ENCODE data around the gene NTN3. TPM values are rescaled to one million over a fixed set of nuclear protein-coding genes. Genes with fewer than 3 reads are reported as not detected.

Gene NTN3
- total RNA-seq, 1 donor from 2014 or later = 5.8 TPM

DNA sequence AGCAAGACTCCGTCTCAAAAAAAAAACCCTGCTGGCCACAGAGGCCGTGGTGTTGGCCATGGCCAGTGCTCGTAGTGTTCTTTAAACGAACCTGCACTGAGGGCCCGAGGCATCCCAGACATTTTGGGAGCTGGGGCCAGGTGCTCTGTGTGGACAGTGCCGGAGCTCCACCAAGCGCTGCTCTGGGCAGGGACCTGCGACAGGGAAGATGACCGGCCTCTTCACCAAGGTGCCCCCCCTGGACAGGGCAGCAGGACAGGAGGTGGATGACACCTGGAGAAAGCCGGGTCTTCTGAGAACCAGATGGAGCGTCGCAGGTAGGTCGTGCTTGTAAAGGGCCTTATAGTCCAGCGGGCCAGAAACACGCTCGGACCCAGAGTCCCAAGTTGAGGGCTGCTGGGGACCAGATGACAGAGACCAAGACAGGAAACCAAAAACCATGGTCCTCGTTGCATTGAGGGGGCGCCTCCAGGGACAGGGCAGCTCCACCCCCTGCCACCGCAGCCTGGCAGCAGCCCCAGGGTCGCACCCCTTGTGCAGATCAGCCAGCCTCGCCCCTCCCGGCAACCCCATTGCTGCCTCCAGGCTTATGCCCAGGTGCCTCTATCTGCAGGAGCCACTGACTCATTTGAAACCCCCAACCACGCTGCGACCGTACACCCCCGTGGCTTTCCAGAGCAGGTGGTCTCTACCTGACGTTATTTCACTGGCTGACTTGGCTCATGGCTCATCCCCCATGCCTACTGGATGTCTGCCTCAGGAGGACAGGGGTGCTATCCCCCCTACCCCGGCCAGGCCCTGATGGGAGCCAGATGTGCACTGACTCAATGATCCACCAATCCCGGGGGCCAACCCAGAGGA, 4.2 kb upstream of the NTN3 start:
- DNase-seq = no peak

DNA sequence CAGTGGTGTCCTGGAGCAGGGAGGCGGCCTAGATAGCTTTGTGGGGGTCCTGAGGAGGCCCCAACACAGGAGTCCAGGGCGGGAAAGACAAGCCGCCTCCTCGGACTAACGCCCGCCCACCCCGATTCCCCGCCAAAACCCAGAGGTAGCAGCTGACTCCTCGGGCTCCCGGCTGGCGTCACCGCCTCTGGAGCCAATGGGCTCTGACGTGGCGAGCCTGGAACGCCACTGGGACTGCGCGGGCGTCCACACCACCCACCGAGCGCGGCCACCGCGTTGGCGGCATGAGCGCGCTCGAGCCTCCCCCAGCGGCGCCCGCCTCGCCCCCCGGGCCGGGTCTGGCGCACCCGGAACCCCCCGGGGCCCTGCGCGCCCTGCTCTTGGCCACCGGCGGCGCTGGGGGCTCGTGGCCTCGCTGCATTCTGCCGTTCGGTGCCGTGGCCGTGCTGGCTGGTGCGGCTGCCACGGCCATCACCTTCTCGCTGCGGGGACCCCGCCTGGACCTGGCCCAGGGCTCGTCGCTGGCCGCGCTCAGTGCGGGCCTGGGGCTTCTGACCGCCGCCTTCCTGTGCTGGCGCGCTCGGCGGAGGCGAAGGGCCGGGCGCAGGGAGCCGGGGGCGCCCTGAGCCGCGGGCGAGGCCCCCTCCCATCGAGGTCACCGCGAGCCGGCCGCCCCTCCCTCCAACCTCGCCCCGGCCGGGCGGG, 3.4 kb upstream of the NTN3 start:
- DNase-seq = peak; percentile 52

DNA sequence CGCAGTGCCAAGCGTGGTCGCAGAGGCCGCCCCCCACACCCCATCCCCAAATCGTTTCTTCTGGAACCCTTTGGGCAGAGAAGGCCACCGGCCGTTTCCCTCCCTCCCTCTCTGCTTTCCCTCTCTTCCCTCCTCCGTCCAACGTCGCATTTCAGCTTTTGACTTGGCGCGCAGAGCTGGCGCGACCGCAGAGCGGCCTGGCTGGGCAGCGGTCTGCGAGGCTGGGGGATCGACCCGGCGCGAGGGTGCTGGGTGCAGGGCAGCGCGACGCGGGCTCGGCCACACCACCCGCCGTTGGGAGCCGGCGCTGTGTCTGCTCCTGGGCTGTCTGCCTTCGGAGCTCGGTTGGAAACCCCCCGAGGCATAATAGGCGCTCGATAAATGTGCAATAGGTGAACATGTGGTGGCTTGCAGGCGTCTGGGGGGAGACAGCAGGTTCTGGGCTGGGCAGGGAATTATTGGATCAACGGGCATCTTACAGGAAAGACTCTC, 2.8 kb upstream of the NTN3 start:
- DNase-seq = no peak

DNA sequence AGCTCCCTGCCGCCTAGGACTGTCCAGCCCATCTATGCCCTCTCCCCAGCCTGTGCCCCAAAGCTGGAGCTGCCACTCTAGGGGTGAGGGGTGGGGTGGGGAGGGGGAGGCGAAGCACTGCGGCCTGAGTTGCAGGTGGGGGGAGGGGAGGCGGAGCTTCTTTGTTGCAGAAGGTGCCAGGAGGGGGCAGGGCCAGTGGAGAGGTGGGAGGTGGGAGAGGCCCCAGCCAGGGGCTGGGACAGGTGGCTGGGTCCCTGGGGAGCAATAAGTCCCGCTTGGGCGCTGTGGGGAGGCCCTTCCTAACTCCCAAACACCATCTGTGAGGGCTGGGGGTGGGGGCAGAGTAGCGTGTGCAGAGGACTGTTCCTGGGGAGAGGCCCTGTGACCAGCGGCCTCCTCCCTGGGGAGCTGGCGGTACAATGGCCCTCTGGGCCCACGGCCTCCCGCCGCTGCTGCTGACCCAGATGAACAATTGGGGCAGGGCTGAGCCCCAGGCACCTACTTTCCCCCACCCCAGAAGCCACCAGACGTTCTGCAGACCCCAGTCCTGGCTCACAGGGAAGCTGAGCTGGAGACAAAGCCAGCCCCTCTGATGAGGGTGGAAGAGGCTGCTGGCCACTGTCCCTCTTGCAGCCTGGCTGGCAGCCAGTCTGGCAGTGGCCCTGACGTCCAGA, 2.2 kb upstream of the NTN3 start:
- no peak for DNase-seq

DNA sequence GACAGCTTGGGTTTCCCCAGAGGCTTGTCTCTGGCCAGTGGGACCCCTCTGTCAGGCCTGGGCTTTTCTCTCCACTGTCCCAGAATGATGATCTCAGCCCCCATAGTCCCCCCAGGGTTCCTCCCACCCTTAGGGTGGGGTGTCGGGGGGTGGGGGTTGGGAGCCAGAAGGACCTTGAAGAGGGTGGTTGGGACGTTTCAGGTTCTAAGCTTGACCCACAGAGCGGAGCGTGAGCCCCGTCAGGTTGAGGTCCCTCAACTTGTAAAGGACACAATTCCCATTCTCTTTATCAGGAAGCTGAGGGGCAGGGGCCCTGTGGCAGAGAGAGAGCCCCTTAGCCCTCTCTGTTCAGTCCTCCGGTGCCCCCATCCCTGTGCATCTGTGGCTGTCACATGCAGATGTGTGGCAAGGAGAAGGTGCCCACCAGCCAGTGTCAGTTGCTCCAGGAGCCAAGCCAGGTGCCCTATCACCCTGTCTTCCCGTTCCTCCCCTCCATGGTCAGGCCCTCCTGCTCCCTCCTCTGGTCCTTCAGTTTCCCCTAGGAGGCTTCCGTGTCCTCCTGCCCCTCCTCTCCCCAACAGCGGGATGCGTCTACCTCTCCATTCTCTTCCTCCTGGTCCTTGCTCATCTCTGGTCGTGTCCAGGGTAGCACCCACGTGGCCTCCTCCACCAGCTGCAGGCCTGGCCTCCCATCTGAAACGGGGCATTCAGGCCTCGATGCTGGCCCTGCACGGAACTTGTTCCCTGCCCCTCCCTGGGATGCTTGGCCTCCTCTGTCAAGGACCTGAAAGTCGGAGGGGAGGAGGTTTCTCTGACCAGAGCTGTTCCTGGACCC, 1.5 kb upstream of the NTN3 start:
- DNase-seq = no peak

DNA sequence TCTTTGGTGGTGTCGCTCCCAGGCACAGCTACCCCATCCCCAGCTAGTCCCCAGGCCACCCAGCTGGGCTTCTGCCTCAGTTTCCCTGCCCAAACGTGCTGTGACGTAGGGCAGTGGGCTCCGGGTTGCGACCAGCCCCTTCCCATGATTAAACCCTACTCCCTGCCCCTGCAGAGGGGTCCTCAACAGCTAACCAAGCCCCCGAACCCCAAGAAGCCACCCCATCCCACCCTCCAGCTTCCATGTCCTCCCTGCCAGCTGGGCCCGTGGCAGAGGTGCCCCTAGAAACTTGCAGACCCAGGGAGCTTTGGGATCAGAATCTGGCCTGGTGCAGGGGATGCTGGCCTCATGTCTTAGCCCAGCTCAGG, 879 bp upstream of the NTN3 start:
- no peak for DNase-seq

DNA sequence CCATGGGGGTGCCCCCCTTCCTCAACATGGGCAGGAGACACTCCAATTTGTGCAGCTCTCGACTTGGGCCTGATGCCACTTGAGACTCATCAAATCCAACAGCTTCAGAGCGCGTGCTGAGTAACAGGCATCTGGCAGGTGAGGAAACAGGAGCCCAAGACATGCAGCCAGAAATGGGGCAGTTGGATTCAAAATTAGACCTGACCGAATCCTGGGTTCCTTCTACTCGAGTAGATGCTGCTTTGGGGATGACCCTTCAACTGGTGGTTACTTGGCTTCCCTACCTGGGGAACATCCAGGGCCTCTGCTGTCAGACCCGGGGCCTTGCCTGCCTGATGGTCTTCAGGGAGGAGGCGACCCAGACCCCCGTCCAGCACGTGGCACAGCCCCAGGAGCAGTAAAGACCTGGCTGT, 488 bp upstream of the NTN3 start:
- no peak for DNase-seq

DNA sequence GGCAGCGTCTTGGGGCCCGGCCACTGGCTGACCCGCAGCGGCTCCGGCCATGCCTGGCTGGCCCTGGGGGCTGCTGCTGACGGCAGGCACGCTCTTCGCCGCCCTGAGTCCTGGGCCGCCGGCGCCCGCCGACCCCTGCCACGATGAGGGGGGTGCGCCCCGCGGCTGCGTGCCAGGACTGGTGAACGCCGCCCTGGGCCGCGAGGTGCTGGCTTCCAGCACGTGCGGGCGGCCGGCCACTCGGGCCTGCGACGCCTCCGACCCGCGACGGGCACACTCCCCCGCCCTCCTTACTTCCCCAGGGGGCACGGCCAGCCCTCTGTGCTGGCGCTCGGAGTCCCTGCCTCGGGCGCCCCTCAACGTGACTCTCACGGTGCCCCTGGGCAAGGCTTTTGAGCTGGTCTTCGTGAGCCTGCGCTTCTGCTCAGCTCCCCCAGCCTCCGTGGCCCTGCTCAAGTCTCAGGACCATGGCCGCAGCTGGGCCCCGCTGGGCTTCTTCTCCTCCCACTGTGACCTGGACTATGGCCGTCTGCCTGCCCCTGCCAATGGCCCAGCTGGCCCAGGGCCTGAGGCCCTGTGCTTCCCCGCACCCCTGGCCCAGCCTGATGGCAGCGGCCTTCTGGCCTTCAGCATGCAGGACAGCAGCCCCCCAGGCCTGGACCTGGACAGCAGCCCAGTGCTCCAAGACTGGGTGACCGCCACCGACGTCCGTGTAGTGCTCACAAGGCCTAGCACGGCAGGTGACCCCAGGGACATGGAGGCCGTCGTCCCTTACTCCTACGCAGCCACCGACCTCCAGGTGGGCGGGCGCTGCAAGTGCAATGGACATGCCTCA, 773 bp downstream of the NTN3 start:
- no peak for DNase-seq

DNA sequence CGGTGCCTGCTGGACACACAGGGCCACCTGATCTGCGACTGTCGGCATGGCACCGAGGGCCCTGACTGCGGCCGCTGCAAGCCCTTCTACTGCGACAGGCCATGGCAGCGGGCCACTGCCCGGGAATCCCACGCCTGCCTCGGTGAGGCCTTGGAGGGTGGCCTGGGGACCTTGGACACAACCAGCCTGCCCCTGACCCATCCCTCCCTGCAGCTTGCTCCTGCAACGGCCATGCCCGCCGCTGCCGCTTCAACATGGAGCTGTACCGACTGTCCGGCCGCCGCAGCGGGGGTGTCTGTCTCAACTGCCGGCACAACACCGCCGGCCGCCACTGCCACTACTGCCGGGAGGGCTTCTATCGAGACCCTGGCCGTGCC, 1.4 kb downstream of the NTN3 start:
- DNase-seq = no peak

DNA sequence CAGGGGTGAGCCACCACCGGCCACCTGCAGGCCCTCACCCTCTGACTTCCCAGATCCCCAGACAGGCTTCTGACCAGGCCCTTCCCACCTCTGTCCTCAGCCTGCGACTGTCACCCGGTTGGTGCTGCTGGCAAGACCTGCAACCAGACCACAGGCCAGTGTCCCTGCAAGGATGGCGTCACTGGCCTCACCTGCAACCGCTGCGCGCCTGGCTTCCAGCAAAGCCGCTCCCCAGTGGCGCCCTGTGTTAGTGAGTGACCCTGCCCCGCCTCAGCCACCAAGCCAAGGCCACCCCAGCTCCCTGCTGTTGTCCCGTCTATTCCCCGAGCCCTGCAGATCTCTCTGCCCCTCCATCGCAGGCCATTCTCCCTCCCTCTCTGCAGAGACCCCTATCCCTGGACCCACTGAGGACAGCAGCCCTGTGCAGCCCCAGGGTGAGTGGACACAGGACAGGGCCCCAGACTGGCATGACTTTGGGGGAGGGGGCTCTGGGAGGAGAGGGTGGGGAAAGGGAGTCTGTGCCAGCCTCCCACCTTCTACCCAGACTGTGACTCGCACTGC, 1.9 kb downstream of the NTN3 start:
- no peak for DNase-seq

DNA sequence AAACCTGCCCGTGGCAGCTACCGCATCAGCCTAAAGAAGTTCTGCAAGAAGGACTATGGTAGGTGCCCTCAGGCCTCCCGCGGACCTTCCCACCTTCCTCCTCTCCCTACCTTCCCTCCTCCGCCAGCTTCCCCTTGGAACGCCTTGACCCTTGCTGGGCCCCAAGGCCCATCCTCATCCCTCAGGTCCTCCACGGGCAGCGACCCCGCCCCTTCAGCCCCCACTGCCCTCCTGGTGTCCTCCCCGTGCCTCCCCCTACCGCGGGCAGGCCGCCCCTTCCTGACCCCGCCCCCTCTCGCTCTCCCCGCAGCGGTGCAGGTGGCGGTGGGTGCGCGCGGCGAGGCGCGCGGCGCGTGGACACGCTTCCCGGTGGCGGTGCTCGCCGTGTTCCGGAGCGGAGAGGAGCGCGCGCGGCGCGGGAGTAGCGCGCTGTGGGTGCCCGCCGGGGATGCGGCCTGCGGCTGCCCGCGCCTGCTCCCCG, 2.4 kb downstream of the NTN3 start:
- no peak for DNase-seq

DNA sequence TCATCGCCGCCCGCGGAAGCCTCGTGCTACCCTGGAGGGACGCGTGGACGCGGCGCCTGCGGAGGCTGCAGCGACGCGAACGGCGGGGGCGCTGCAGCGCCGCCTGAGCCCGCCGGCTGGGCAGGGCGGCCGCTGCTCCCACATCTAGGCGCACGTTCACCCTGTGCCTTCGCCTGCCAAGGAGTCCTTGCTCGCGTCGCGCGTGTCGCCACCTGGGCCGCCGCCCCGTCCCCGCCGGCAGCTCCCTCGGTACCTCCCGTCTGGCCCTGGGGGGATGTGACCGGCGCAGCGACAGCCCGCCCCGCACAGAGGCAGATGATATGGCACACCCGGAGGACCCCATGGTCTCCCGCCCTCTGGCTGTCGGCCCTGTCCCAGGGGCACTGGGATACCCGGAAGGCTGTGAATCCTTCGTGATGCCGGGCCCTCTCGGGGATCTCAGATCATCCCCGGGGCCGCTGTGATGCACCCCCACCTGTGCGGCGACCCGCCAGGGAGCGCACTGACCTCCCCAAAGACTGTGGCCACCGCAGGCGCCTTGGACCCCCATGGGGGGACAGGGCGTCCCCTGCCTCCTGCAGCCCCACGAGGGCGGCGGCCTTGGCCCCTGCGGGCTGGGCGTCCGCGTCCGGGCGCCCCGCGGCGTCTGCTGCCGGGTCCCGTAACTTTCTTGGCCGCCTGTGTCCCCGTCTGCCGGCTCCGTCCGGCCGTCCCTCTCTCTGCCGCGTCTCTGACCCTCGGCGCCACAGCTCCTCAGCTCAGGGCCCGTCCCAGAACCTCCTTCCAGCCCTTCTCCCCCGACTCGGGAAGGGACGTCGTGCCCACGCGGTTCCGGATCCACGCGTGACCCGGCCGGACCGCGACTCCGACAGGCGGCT, 3.1 kb downstream of the NTN3 start:
- peak; percentile 51 for DNase-seq

DNA sequence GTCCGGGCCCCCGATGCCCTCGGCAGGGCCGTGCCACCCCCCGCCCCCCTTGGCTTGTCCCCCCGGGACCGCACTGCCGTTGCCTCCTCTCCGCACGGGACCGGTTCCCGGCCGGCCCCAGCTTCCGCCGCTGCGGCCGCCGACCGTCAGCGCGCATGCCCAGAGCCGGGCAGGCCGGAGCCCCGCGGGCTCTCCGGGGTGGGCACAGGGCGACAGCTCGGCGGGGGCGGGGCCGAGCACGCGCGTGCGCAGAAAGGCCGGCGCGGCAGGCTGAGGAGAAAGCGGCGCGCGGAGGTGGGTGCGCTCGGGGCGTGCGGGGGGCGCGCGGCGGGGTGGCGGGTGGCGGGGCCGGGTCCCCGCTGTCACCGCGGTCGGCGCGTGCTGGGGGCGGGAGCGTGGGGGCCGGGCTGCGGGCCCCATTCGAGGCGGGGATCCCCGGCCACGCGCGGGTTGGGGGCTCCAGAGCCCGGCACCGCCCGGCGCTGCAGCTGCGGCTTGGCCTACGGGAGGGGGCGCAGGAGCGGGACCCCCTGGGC, 3.8 kb downstream of the NTN3 start, which contains the start of gene TBC1D24:
Gene TBC1D24 (plus strand): TSS at position 251 of the 536 bp plus-strand sequence. CDS start 21,022 bp downstream, outside the sequence.
- DNase-seq = peak; percentile 78

DNA sequence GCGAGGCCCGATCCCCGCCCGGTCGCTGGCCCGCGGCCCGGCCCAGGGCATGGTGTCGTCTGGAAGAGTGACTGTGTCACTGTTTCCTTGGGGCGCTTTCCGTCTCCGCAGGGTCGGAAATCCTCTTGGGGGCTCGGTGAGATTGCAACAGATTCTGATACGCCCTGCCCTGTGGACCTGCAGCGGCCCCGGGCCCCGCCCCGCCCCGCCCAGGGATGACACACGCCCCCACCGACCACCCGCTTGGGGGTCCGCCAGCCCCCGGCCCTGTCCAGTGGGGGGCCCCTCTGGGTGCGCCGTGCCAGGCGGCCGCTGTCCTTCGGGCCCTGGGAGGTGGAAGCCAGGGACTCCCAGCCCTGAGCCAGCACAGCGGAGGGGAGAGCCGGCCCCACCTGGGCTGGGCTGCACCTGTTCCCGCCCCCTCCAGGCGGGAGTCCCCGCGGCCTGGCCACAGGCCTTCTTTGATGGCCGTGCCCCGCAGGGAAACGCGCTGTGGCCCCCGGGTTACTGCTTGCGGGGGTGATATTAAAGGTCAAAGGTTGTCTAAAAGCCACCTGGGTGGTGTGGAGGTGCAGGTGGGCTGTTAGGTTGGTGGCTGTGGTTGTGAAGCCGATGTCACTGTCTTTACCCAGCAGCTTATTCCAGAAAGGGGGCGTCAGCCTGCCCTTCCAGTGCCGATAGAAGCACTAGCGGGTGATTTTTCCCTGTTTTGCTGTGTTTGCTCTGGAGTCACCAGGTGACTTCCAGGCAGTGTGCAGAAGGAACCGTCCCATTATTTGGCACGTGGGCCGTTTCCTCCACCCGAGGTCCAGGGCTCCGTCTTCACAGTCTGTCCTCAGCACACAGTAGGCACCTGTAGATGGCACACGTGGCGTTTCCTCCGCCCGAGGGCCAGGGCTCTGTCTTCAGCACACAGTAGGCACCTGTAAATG, 4.6 kb downstream of the NTN3 start:
- no peak for DNase-seq

DNA sequence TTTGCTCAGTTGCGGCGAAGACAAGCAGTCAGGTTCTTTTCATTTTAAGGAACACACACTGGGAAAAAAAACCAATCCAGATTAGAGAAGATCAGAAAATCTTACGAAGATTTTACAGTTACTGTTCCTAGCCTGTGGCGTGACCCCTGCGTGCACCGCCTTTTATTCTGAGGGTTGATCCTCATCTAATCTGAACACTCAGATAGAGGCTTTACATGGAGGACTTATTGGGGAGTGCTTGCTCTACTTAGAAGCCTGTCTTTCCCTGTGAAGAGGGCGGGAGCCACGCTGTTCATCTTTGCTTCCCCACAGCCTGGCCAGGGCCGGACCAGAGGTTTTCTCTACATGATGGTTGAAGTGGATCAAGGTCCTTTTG, 5.2 kb downstream of the NTN3 start:
- DNase-seq = no peak

DNA sequence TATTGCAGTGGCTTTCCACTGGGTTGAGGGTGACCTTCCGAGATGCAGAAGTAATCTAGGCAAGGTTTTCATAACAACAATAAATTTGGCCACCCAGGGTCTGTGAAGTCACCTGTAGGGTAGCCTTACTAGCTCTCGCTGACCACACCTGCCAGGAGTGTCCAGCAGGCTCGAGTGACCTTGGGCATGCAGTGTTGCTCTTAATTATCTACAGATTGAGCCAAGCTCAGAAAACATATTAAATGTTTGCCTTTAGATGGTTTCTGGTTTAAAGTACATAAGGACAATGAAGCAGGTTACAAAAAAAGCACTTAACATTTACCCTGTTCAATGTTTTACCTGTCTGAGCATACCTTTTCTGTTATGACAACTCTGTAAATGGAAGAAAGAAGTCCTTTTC, 5.6 kb downstream of the NTN3 start:
- no peak for DNase-seq

DNA sequence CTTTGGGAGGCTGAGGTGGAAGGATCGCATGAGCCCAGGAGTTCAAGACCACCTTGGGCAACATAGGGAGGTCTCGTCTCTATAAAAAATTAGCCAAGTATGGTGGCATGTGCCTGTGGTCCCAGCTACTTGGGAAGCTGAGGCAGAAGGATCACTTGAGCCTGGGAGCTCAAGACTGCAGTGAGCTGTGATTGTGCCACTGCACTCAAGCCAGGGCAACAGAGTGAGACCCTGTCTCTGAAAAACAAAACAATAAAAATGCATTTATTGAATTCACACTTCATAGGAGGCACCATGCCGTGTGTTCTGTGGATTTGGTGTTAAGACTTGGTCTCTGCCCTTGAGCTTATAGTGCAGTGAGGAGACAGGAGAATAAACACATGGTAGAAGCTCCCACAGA, 6.2 kb downstream of the NTN3 start:
- DNase-seq = no peak

DNA sequence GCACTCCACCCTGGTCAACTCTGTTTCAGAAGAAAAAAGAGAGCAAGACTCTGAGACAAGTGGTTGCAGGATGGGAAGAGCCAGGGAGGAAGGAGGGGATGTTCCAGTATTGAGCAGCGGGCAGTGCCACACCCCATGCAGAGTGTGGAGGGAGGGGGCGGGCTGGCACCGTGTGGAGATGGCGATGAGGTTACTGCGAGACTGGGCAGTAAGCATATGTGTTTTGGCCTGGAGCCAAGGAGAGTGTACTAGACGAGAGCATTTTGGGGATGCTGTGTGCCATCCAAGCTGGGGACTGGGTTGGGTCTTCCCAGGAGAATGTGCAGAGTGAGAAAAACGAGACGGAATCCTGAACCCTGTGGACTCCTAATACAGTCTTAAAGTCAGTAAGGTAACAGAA, 7.2 kb downstream of the NTN3 start:
- DNase-seq = no peak
